Measurements from ENCODE around the gene SYTL1.

SYTL1 gene

DNA sequence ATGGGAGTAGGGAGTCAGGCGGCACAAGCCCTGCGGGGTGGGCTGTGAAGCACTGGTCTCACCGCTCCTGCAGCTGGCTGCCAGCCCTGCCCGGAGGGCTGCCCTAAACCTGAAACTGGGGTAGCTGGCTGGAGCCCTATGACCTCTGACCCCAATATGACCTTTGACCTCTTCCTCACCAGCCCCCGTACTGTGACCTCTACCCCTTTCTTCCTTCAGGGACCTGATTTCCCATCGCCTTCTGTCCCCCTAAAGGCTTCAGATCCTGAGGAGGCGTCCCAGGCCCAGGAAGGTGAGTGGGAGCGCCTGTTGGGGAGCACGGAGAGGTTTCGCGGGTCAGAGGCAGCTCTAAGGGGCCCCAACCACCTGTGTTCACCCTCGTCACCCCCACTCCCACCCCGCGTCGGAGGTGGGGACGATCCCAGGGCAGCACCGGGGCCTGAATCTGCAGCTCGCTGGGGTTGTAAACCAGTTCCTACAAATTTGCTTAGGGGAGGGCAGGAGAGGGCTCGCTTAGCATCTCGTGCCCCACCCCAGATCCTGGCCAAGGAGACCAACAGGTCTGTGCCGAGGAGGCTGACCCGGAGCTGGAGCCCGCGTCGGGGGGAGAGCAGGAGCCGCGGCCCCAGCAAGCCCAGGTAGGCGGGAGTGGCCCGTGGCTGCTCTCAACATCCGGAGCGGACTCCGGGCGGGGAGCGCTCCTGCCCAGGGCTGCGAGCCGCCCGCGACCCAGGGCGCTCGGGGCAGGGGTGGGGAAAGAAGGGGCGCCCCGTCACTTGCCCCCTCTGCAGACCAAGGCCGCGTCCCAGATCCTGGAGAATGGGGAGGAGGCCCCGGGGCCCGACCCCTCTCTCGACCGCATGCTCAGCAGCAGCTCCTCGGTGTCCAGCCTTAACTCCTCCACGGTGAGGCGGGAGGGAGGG lies 7.3 kb downstream of the SYTL1 start:
- DNase-seq: peak; percentile 40

DNA sequence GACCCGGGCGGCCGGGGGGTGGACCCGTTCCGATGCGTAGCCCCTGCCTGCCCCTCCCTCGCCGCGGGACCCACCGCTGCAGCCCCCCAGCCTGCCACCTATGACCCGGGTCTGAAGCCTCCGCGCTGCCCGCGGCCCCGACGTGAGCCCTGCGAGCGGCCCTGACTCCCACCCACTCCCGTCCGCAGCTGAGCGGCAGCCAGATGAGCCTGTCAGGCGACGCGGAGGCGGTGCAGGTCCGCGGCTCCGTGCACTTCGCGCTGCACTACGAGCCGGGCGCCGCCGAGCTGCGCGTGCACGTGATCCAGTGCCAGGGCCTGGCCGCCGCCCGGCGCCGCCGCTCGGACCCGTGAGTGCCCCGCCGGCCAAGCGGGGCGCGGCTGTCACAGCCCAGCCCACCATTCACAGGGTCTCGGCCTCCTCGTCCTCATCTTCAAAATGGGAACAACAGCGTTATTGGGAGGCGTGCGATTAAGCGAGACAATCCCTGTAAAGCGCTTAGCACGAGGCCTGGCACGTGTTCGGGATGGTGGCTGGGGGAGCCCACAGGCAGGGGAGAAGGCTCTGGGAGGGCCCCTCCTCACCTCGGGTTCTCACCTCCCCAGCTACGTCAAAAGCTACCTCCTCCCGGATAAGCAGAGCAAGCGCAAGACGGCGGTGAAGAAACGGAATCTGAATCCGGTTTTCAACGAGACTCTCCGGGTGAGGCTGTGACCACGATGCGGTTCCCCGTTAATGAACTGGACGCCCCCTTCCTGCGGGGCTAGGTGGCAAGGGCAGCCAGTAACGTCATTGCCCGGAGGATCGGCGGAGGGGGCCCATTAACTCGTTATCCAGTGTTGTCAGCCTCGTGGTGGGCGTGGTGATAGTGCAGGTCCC lies 8.2 kb downstream of the SYTL1 start:
- peak; percentile 39 for DNase-seq

DNA sequence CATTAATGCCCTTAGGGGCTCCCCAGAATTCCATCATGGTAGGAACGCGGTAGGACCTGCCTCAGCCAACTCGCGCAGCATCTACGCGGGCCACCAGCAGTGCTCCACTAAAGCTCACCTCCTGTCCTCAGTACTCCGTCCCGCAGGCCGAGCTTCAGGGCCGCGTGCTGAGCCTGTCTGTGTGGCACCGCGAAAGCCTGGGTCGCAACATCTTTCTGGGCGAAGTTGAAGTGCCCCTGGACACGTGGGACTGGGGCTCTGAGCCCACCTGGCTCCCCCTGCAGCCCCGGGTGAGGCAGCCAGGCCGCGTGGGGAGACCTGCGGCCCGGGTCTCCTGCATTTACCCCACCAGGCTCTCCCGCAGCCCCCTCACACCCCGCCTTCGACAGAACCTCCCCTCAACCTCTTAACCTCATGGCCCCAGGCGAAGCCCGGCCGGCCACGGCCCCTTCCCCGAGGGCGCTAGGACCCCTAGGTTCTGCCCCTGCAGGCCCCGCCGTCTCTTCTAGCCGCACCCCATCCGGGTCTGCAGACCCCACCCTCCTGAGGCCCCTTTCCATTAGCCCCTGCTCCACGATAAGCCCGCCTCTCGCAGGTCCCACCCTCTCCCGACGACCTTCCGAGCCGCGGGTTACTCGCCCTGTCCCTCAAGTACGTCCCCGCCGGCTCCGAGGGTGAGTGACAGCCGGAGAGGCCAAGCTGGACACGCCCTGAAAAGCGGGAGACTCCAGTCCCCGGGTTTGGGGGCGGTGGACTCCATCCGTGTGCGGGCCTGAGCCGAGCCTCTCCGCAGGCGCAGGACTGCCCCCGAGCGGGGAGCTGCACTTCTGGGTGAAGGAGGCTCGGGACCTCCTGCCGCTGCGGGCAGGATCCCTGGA lies 9.1 kb downstream of the SYTL1 start:
- DNase-seq: no peak

DNA sequence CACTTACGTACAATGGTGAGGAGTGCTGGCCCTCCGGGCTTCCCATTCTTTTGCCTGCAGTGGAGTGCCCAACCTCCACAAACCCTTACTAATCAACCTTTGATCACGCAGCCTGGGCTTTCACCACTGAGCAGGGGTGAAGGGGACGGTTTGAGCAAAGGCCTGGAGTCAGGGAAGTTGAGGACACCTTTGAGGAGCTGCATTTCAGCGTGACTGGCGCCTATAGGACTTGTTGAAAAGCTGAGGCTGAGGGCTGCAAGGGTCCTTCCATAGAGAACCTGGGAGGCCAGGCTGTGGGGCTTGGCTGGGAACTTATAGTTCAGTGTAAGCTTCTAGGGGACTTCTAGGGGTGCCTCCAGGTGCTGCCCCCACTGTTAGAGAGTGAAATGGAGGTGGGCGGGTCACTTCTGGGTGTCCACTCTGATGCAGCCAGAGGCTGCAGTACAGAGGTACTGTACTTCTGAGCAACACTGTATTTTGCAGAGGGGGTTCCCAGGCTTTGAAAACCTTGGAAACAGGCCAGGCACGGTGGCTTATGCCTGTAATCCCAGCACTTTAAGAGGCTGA lies 9.8 kb downstream of the SYTL1 start:
- DNase-seq: no peak

DNA sequence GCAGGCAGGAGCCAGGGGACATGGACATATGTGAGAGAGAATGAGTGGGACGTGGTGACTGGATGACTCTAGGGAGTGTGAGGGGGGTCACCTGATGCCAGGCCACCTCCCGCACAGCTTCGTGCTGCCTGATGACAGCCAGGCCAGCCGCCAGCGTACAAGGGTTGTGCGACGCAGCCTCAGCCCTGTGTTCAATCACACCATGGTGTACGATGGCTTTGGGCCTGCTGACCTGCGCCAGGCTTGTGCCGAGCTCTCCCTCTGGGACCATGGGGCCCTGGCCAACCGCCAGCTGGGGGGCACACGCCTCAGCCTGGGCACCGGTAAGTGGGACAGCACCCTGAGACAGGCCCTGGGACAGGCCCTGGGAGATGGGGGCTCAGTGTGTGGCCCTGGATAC lies 11.3 kb downstream of the SYTL1 start:
- no peak for DNase-seq

DNA sequence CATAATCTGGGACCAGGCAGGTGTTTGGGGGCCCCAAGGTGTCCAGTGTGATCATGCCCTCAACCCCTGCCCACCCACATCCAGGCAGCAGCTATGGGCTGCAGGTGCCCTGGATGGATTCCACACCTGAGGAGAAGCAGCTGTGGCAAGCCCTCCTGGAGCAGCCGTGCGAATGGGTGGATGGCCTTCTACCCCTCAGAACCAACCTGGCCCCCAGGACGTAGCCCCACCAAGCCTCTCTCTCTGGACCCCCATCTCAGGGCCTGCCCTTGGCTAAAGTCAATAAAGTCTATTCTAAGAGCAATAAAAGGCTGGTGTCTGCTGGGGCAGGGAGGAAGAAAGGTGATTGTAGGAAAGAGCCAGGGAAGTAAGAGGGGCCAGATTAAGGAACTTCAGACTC lies 11.8 kb downstream of the SYTL1 start:
- DNase-seq: no peak

DNA sequence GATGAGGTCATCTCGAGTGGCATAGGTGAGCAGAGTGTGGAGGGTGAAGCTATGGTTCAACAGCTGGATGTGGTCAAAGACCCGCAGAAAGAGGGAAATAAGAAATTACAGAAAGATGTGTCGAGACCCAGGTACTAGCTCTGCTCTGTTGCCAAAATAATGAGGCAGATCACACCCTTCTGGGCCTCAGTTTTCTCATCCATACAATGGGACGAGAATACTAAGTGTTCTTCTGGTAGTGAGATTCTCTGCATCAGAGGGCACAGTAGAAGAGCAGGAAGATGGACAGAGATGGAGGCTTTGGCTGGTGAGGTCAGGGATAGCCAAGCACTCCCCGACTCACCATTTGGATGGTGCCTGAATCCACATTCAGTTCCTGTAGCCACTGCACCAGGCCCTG lies 13.9 kb downstream of the SYTL1 start:
- no peak for DNase-seq

DNA sequence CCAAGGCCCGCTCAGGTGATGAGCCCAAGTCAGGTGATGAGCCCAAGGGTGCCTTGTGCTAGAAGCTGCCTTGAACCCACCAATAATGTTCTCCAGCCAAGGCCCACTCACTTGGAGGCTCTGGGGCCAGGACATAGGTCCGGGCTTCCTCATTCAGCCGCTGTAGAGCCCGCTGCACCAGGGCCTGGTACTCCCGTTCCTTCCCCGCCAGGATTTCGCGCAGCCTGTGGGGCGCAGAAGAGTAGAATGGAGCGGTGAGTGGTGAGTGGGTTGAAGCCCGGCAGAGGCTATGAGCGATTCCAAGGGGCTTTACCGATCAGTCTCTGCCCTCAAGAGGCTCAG lies 14.4 kb downstream of the SYTL1 start:
- no peak for DNase-seq

DNA sequence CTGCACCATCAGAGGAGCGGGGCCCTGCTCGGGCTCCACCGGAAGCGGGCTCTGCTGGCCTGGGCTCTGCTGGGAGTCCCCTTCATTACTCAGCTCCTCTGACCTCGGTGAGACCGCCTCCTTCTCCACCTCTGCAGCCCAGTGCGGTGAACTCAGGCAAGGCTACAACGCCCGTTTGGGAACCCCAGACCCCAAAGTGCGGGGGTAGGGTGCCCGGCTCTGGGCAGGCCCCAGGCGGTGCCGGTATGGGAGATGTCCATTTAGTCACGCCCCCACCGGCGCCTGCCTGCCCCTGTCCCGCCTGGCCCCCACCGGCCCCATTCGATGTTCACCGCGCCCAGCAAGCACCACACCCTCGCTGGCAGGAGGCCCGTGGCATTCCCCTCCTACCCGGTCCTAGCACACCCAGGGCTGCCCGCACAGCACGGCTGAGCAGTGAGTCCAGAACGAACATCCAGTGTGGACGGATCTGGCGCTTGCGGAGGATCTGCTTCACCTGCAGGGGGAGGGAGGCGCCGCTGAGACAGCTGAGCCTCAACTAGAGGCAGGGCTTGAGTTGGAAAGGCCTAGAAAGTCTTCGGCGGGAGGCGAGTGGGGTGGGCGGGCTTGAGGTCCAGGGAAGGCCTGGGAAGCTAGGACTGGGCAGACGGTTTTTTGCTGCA lies 14.9 kb downstream of the SYTL1 start:
- peak; percentile 69 for DNase-seq

DNA sequence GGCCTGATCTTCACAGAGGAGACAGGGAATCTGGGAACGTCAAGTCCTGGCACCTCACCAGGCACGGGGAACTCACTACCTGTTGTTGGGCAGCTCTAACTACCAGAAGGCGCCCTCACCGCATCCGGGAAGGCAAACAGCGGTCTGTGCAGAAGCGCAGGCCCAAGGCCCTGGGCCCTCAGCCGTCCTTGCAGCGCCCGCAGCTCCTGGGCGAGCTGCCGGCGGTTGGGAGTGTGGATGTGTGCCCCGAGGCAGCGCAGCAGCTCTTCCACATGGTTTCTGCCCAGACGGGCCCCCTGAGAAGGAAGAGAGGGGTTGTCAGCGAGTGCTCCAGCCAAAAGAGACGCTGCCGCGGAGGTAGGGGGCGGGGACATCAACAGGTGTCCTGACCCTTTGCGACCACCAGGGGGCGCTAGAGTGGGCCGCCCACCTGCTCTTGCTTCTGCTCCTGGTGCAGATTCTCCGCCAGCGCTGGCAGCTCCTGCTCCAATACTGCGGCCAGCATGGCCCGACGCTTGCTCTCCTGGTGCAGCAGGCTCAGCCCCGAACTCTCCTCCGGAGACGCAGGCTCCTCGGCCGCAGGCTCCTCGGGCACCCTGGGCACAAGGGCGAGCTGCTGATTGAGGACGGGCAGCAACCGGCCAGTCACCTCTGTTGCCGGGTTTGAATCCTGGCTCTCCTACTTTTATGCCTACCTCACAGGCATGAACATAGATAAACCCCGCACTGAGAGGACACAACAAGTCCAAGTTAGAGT lies 15.6 kb downstream of the SYTL1 start:
- peak; percentile 86 for DNase-seq

DNA sequence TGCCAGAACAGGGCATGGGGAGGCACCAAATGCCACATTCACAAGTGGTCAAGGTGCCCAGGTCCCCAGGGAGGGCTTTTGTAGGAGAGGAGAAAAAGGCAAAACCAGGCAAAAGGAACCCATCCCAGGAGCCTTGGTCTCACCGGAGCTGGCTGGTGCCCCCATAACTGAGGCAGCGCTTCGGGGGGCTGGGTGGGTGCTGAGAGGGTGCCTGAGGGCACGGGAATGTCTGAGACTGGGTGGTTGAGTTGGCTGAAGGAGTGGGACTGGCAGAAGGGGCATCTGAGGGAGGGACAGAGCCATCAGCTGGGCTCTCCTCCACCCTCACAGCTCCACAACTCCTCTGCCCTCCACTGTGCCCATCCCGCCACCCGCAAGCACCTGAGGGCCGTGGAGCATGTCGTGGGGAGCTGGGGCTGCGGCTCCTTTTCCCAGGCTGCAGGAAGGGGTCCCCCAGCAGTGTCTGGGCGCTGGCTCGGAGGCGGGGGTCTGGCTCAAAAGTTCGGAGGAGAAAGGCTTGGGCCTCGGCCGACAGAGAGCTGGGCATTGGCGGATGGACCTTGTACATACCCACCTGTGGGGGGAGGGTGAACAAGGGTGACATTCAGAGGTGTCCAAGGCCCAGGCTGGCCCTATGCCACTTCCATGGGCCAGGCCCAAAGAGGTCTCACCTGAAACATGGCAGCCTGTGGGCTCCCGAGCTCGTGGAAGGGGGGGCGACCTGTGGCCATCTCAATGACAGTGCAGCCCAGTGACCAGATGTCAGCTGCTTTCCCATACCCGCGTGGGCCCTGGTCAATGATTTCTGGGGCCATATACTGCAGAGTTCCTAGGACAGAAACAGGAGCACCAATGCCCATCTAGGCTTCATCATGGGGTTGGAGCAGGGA lies 16.5 kb downstream of the SYTL1 start:
- no peak for DNase-seq

DNA sequence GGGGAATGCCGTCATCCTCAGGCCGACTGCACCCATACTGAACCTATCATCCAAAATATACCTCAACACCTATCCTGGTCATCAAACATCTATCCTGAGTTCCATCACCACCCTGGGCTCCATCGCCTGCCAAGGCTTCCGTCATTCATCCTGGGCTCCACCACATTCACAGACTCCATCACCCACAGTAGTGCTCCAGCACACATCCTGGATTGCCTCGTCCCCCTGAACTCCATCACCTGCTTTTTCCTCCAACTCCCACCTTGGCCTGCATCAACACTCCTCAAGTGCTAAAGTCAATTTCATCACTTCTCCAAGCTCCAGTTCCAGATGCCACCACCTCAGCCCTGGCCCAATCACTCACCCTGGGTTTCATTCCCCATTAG lies 17.1 kb downstream of the SYTL1 start:
- DNase-seq: no peak

DNA sequence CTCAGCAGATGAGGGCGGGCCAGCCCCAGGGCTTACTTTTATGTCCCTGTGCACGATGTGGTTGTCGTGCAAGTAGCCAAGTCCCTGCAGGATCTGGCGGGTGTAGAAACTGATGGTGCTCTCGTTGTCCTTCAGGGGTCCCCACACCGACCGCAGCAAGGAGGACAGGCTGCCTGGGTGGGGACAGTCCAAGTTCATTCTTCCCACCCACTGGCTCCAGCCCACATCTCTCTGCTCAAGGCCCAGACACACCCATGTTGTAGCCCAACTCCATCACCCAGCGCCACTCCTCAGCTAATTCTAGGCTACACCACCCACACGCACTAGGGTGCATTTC lies 18.0 kb downstream of the SYTL1 start:
- DNase-seq: no peak

DNA sequence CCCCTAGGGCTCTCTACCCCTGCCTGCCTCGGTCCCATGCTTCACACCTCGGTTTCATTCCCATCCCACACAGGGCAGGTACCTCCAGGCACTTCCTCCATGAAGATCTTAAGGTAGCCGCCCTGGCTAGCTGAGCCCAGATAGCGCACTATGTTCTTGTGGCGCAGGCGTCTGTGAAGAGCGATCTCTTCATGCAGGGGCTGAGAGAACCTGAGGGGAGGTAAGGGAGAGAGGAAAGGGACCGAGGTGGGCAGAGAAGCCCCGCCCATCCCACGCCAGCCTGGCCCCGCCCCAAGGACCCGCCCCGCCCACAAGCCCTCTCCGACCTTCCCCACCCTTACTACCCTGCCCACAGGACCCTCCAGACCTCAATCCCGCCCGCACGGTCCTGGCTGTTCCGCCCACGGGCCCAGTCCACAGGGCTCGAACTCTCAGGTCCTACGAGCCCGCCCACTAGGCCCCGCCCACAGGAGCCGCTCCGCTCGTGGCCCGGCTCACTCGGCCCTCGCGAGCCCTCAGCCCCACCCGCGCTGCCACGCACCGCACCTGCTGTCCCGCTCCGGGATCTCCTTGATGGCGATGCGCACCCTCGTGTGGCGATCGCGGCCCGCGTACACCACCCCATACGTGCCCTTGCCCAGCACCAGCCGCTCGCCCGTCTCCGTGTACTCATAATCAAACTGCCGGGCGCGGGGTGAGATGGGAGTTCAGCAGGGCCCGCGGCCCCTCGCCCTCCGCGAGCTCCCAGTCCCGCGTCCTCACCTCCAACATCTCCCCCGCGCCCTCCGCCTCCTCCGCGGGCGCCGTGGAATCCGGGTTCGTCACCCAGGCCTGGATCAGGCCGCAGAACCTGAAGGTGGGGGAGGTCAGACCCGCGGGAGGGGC lies 18.6 kb downstream of the SYTL1 start:
- DNase-seq: peak; percentile 42

DNA sequence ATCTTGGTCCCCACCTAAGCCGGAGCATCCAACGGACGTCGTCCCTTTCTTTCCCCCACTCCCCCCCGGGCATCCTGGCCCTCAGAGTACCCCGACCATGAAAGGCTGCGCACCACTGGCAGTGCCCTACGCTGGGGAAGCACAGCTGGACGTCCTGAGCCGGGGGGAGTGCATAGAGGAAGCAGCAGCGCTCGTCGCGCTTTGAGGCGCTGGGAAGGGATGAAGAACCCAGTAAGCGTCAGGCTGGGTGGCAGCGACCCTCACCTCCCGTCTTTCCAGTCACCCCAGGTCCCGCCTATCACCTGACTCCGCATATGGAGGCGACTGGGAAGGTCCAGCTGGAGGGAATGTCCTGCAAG lies 19.2 kb downstream of the SYTL1 start:
- DNase-seq: no peak

DNA sequence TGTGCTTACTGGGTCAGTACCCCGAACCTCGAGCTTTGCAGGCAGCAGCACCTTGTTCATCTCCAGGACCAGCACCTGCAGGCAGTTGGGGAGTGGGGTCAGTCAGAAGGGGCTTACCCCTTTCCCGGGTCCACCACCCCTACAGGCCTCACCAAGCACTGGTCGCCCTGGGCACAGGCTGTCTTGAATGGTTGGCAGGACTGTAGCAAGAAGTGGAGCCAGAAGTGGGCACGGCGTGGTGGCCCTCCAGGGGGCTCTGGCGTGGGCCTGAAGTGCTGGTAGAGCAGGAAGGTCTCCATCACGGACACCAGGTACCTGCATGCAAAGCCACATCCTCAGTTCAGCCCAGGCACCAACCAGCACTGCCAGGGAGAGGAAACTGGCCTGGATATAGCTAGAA lies 19.7 kb downstream of the SYTL1 start:
- DNase-seq: no peak

DNA sequence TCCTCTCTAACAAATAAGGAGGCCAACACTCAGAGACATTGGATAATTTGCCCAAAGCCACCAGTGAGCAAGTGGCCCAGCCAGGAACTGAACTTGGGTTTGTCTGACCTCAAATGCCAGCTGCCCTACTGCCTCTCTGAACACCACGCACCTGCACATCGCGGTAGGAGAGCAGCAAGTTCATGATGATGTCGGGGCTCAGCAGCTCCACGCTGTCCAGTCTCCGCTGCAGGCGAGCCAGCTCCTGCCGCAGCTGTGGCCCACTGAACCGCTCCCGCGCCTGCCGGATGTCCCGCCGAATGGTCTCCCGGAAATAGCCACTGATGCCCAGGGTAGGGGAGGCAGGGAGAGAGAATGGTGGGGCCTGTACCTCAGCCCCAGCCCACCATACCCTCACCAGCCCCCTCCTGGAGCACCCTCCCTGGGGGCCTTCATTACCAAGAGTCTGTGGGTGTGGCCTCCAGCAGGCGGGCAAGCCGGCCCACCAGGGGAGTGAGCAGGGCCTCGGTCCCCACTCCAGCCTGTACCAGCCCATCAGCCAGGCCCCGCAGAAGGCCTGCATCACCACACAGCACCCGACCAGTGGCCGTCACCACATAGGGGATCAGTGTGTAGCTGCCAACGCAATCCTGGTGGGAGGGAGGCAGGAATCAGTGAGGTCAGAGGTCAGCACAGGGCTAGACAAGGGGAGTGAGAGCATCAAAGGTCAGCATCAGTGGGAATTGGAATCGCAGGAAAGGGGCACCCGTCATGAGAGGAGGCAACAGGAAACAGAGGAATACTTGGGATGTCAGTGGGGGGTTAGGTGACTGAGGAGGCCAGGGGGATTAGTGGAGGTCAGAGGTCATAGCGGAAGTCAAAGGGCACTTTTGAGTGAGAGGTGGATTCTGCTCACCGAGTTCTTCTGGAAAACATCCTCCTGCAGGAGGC lies 22.2 kb downstream of the SYTL1 start:
- no peak for DNase-seq

DNA sequence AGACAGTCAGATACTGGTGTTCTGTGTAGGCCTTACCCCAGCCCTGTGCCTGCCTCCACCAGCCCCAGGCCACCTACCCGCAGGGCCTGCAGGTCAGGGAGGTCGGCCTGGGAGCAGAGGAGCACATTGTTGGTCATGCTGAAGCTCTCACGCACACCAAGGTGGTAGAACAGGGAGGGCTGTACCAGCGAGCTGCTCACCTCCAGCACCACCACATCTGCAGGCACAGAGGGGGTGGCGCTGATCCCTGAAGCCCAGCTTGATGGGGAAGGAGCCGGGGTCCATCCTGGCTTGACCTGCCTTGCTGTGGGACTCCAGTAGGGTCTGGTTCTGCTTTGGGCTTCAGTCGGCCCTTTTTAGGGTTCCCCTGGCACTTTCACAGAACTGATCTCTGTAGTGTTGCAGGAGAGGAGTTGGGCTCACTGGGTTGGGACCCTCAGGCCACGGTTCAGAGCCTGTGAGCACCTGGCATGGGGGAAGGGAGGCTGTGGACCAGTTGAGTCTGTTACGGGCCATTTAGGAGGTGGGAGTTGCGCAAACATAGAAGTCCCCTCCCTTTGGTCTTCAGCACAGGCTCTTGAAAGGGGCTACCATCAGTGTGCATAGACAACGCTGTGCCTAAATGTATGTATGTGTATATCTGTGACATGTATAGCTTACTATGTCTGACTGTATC lies 23.0 kb downstream of the SYTL1 start:
- DNase-seq: no peak
